HG02938 (cell line): ENCODE measurements around the gene SLC27A1.
A peak's percentile ranks its signal among the peaks of the same experiment; 100 is the strongest.

Experiments used
- ATAC-seq: cut with Tn5 transposase; IDR thresholded peaks from one replicate; pipeline ENCODE4 v1.9.1; 2021; ENCODE audit warnings: mild to moderate bottlenecking, moderate library complexity; ENCODE audit not compliant: unreplicated experiment

The SLC27A1 gene

DNA sequence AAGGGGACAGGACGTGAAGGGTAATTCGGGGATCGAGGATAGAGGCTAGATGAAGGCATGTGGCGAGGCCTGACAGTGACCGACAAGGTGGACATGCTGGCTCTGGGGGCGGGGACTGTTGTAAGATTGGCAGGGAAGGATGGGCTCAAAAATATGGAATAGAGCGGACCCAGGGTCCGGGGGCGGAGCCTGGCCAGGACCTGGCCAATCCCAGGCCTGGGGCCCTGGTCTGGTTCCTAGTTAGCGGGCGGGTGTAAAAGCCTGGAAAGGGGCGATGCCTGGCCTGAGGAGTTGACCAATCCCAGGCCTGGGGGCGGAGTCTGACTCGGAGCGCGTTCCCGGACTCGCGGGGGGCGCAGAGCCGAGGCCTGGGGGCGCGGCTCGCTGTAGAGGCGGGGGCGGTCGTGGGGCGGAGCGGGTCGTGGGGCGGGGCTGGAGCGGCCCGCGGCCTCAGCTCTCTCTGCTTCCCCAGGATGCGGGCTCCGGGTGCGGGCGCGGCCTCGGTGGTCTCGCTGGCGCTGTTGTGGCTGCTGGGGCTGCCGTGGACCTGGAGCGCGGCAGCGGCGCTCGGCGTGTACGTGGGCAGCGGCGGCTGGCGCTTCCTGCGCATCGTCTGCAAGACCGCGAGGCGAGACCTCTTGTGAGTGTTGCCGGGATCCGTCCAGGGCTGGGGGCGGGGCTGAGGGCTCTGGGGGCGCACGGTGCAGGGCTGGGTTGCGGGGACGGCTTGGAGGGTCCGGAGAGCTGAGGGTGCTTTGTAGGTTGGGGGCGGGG lies at the start of gene SLC27A1:
TSS of gene SLC27A1 (plus strand) at position 457 of the 774 bp plus-strand sequence. CDS start at position 474, 17 bp downstream.
- peak; percentile 68 for ATAC-seq

DNA sequence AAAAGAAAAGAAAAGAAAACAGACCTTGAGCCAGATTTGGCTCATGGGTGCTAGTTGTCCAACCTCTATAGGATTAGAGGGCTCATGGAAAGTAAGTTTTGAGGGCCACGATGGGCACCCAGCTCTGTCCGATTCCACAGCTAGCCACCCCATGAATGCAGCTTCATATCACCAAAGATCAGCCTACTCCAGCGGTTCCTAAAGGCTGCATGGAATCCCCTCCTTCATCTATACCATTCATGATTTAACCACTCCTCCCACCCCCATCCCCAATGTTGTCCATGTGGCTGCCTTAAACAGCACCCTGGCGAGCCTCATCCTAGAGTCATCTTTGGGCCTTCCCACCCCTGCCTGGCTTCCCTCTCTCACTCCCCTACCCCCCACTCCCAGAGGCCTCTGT lies 48.4 kb upstream of the SLC27A1 start:
- ATAC-seq = no peak

DNA sequence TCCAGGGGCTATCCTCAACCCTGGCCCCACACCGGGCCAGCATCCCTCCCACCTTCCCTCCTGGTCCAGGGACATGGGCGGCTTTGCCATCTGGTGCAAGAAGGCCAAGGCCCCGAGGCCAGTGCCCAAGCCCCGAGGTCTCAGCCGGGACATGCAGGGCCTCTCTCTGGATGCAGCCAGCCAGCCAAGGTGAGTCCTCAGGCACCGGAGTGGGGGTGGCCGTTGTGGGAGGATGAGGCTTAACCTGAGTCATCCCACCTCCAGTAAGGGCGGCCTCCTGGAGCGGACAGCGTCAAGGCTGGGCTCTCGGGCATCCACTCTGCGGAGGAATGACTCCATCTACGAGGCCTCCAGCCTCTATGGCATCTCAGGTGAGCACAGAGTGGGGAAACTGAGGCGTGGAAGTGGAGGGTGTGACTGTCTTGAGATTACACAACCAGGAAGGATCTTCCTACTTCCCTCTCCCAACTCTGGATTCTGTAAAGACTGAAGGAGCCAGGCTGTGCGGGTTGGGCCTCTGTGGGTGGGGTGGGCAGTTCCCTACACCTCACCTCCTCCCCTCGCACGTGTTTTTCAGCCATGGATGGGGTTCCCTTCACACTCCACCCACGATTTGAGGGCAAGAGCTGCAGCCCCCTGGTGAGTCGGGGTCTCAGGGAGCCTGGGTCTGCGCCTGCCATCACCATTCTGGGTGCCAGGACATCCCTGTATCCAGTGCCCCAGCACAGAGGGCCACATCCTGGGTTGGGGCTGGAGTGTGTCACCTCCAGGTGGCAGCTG lies 46.7 kb upstream of the SLC27A1 start:
- no peak for ATAC-seq

GRCh38 chr19:17424743-17425365 lies 45.5 kb upstream of the SLC27A1 start:
- no peak for ATAC-seq

DNA sequence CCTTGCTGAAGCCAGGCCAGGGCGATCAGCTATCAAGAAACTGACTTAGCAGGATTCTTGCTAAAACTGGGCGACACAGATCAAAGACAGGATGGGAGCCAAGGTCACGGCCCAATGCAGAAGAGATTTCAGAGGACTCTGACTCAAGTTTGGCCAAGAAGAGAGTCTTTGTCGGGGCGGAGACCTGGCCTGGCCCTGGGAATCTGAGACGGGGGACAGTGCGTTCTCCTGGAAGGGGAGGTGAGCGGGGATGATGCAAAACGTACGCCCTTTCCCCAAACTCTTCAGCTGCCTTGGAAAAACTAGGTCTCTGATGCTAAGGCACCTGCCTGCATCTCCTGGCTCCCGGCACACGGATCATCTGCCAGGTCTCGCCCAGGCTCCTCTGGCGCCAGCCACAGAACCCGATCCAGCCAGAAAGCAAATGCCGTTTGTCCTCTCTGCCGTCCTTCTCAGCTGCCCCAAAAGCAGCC lies 40.6 kb upstream of the SLC27A1 start:
- no peak for ATAC-seq

- no peak for ATAC-seq
These were observed 38.9 kb upstream of the SLC27A1 start for GRCh38 chr19:17431417-17431816.

- ATAC-seq = no peak
These were observed 35.1 kb upstream of the SLC27A1 start for GRCh38 chr19:17435218-17435617.

DNA sequence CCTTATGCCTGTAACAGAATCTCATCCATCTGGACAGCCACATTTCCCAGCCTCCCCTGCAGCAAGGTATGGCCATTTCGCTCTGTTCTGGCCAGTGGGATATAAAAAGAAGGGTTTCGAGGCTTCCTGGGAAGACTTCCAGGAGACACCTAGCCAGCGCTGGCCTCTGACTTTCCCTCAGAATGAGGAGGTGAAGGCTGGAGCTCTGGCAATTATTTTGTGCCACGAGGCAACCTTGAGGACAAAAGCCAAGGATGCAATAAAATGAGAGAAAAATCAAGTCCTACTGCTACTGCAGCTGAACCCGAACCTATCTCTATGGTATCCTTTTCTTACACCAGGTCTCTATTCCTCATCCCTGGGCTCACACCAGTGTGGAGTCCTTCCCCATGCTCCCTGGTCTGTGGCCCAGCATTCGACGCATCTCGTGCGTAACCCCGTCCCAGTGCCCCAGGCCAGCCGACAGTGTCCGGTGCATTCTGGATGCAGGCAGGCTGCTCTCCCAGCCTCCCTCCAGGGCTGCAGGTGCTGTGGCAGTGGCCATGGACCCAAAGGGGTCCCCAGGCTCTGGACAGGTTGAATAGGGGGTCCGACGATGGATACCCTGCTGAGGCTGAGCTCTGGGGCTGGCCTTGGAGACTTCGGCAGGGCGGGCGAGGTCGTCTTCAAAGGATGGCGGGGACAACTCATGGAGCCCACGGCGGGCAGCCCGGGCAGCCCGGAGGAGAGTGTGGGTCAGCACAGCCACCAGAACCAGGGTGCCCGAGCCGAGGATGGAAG lies 34.0 kb upstream of the SLC27A1 start:
- ATAC-seq = no peak

DNA sequence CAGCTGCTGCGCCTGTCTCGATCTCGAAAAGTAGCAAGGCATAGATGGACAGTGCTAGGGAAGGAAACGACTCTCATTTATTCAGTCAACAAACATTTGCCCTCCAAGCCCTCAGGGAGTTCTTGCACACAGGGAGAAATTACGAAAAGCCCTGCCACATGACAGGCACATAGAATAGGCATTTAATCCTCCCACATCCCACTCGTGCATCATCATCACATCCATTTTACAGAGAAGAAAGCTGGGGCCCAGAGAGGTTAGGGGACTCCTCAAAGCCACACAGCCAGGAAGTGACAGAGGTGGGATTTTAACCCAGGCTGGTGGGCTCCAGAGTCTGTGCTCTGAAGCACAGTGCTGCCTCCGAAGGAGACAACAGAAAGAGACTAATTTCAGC lies 33.5 kb upstream of the SLC27A1 start:
- no peak for ATAC-seq

DNA sequence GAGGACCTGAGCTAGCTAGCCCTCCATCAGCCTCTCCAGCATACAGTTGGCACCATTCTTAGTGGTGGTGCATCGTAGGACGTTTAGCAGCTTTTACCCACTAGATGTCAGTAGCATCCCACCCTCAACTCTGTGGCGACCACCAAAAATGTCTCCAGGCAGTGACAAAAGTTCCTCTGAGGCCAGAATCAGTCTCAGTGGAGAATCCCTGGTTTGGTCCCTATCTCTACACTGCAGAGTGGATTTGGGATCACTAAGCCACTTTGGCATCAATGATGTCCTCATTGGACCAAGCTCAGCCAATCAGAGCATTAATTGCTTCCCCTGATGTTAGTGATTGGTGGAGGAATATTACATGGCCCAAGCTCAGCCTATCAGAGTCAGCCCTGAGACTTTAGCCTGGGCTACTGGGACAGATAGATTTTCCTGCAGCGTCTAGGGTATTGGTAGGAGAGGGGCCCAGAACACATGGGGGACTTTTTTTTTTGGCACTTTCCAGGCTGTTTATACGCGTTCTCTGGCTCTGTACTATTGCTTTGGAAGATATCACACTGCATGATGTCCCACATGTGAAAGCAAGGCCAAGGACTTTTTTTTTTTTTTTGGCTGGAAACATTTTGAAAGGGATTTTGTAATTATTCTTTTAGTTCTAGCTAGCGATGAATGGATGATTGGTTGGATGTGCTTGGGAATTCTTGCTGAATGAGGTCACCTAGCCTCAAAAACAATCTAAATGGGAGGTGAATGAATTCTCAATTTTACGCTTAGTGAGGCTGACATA lies 28.9 kb upstream of the SLC27A1 start:
- ATAC-seq = no peak

- no peak for ATAC-seq
These were observed 24.7 kb upstream of the SLC27A1 start for GRCh38 chr19:17445526-17446165.

GRCh38 chr19:17447704-17448130 lies 22.6 kb upstream of the SLC27A1 start:
- no peak for ATAC-seq

DNA sequence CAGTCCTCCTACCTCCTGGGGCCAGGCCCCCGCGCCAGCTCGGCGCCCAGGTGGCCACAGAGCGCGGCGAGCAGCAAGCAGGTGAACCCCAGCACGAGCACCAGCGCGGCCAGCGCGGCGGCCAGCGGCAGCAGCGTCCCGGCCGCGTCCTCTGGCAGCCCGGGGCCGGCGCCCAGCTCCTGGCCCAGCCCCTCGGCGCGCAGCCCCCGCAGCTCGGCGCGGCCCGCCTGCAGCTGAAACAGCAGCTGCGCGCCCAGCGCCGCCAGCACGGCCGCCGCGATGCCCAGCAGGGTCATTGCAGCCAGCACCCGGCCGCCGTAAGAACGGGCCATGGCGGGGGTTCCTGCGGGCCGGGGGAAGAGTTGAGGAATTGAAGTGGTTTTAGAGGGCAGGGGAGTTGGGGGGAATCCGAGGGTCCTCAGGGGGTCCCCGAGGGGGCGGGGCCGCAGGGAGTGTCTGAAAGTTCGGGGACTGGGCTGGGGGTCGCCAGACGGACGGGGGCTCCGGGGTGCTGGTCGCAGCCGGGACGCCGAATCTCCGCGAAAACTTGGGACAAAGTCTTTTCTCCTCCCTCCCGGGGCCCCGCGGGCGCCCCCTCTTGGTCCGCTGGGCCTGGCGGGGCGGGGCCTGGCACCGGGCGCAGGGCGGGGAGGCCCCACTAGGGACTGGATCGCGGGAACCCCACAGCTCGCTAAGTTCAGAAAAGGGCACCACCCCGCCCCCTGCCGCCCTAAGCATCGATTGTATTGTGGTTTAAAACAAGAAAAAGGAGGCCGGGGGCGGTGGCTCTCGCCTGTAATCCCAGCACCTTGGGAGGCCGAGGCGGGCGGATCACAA lies 22.0 kb upstream of the SLC27A1 start, which contains the start of gene TMEM221:
TSS of gene TMEM221 (minus strand) at position 538 of the 837 bp plus-strand sequence. CDS start at position 332, 206 bp downstream.
- no peak for ATAC-seq

- ATAC-seq = no peak
These were observed 19.9 kb upstream of the SLC27A1 start for GRCh38 chr19:17450264-17451075.

- no peak for ATAC-seq
These were observed 18.5 kb upstream of the SLC27A1 start for GRCh38 chr19:17451820-17452219.

DNA sequence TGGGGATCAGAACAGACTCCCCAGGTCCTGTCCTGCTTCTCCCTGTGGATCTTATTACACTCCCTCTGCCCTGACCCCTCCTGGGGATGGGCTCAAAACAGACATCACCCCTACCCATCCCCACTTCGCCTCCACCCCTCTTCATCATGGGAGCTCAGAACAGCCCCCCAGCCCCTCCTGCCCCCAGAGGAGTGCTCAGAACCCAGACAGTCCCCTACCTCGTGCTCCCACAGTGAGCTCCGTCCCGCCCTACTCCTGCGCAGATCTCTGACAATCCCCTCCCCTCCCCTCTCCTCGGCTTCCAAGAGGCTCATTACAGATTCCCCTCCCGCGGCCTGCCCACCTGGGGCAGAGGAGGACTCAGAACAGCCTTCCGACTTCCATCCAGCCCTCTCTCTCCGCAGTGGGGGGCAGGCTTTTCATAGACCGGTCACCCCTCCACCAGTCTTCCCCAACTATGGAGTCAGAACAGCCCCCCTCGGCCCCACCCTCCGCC lies 15.7 kb upstream of the SLC27A1 start:
- no peak for ATAC-seq

GRCh38 chr19:17455308-17456123 lies 14.8 kb upstream of the SLC27A1 start:
- ATAC-seq = no peak
